ENCODE results near the gene HLX.

- TF ChIP-seq, protein P1, sequence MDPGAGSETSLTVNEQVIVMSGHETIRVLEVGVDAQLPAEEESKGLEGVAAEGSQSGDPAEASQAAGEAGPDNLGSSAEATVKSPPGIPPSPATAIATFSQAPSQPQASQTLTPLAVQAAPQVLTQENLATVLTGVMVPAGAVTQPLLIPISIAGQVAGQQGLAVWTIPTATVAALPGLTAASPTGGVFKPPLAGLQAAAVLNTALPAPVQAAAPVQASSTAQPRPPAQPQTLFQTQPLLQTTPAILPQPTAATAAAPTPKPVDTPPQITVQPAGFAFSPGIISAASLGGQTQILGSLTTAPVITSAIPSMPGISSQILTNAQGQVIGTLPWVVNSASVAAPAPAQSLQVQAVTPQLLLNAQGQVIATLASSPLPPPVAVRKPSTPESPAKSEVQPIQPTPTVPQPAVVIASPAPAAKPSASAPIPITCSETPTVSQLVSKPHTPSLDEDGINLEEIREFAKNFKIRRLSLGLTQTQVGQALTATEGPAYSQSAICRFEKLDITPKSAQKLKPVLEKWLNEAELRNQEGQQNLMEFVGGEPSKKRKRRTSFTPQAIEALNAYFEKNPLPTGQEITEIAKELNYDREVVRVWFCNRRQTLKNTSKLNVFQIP (CRISPR knock-in tag; IDR thresholded peaks at IDR 0.05; ENCODE audit: borderline replicate concordance, low read depth): no peak
- TF ChIP-seq GLIS3 (CRISPR knock-in tag; IDR thresholded peaks at IDR 0.05): no peak
- no peak for TF ChIP-seq ISL1 (CRISPR knock-in tag; IDR thresholded peaks at IDR 0.05)
- TF ChIP-seq PATZ1 (CRISPR knock-in tag; IDR thresholded peaks at IDR 0.05; ENCODE audit: borderline replicate concordance): no peak
- no peak for TF ChIP-seq PPARA (CRISPR knock-in tag; IDR thresholded peaks at IDR 0.05; ENCODE audit: borderline replicate concordance)
- no peak for TF ChIP-seq CREB5 (CRISPR knock-in tag; IDR thresholded peaks at IDR 0.05; ENCODE audit: low read depth)
- TF ChIP-seq RARB (CRISPR knock-in tag; IDR thresholded peaks at IDR 0.05): no peak
- no peak for TF ChIP-seq OSR1 (CRISPR knock-in tag; IDR thresholded peaks at IDR 0.05)
- no peak for TF ChIP-seq TCF4 (CRISPR knock-in tag; IDR thresholded peaks at IDR 0.05; ENCODE audit: borderline replicate concordance)
- TF ChIP-seq ZFP30 (CRISPR knock-in tag; IDR thresholded peaks at IDR 0.05): no peak
- TF ChIP-seq SNAI2 (CRISPR knock-in tag; IDR thresholded peaks at IDR 0.05): no peak
- no peak for TF ChIP-seq TOX (CRISPR knock-in tag; IDR thresholded peaks at IDR 0.05; ENCODE audit: borderline replicate concordance)
- no peak for TF ChIP-seq ZFP3 (CRISPR knock-in tag; IDR thresholded peaks at IDR 0.05)
Observed at GRCh38 chr1:220896092-220896491, 16.8 kb downstream of the HLX start.
